GM12891 (cell line): ENCODE measurements around the gene LAMTOR4.

ENCODE experiments used
- POLR2AphosphoS5 ChIP-seq: IDR thresholded peaks from 2 replicates; pipeline ENCODE4 v1.6.1; 2011; ENCODE audit warnings: low read depth, low read length, control low read depth
- TAF1 ChIP-seq: IDR thresholded peaks from 2 replicates; pipeline ENCODE4 v1.6.1; 2011; ENCODE audit warnings: low read depth, low read length, control low read depth

- no peak for TF ChIP-seq TAF1
- no peak for TF ChIP-seq POLR2AphosphoS5
Measured at GRCh38 chr7:100195222-100195621, 46.5 kb downstream of the LAMTOR4 start.
